Stimulated activated CD4-positive, alpha-beta T cell treated with anti-CD3 and anti-CD28 coated beads, Interleukin-2, amount 100 ng/mL, for 4 hours (primary cell): ENCODE measurements around the gene ECM2.

Experiments used
- DNase-seq: peaks from one replicate; pipeline ENCODE4 v3.0.0-alpha.2; 2020; ENCODE audit warnings: low read depth

Gene ECM2

GRCh38 chr9:92500725-92501124 lies 35.1 kb downstream of the ECM2 start:
- no peak for DNase-seq

DNA sequence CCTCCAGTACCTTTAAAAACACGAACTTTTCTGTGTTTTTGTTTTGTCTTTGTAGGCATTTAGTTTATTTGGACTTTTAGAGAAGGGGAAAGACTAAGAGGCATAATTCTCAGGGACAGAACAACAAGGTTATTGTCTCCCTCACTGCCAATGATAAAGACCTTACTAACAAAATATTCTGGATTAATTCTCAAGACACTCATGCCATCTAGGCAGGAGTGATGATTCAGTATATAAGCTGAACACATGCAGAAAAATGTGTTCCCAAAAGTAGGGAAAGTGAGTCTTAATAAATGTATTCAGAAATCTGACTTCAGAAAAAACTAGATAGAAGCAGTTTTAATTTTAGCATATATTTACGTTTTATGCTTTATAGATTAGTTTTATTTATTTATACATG lies 36.1 kb downstream of the ECM2 start:
- DNase-seq, result no peak

DNA sequence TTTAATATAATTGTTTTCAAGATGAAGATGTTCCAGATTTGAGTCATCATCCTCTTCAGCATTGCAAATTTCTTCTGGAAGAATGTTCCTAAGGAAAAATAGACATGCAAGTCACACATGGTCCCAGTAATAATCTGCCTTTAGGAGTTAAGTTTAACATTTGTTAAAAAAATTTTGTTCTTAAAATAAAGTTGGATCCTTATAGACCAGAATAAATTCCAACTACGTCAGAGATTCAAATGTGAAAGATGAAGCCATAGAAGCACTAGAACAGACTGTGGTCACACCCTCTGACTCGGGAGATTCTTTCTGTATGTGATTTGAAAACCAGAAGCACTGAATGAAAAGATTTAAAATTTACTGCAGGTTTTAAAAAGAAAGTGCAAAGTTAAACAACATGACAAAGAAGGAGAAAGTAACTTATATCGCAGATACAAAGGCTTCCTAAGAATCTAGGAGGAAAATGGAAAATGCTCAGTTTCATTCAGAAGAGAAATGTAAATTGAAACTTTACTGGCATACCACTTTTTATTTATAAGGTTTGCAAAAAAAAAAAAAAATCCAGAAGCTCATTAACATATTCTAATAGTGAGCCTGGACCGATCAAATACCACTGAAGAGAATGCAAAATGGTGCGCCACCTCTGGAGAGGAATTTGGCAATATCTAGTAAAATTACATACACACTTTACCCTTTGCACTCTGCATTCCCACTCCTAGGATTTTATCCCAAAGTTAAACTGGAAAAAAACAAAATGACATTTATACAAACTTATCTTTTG lies 39.2 kb downstream of the ECM2 start:
- DNase-seq, result no peak

DNA sequence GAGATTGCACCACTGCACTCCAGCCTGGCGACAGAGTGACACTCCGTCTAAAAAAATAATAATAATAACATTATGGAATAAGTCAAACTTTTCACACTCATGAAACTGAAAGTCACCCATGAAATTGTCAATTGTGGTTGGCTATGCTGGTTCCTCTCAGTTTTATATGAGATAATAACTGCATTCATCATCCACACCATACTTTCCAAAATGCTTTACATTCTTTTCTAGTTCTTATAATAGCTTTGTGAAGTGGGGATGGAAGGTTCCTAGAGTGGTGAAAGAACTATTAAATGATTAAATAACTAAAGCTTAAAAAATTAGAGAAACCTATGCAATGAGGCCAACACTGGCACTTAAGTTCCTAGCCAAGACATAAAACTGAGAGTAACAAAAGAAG lies 40.9 kb downstream of the ECM2 start:
- no peak for DNase-seq

GRCh38 chr9:92493749-92494387 lies 41.9 kb downstream of the ECM2 start:
- no peak for DNase-seq

DNA sequence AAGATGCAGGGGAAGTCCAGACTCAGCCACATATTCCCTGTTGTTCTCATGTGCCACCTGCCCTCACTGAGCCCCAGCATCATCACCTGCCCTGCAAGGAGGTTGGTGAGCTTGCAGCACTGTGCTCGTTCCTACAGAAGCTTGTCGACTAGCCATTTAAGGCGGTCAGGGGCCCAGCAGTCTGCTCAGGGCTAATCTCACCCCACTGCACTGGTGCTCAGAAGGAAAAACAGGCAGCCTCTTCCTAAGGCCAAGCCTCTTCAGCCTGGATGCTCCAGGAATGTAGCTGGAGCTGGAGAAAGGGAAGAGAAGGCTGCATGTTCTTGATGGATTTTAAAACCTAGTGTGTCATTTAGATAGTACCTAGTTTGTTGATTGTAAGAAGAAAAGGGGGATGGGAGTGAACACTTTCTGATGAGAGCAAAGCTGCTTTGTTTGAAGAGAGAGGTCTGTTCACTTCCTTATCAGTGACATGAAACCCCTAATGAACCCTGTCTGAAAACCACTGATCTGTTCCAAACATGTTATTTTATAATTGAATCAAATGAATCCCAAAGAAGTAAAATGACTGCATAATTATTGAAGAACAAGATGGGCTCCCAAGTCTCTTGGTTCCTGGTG lies 42.9 kb downstream of the ECM2 start:
- no peak for DNase-seq

DNA sequence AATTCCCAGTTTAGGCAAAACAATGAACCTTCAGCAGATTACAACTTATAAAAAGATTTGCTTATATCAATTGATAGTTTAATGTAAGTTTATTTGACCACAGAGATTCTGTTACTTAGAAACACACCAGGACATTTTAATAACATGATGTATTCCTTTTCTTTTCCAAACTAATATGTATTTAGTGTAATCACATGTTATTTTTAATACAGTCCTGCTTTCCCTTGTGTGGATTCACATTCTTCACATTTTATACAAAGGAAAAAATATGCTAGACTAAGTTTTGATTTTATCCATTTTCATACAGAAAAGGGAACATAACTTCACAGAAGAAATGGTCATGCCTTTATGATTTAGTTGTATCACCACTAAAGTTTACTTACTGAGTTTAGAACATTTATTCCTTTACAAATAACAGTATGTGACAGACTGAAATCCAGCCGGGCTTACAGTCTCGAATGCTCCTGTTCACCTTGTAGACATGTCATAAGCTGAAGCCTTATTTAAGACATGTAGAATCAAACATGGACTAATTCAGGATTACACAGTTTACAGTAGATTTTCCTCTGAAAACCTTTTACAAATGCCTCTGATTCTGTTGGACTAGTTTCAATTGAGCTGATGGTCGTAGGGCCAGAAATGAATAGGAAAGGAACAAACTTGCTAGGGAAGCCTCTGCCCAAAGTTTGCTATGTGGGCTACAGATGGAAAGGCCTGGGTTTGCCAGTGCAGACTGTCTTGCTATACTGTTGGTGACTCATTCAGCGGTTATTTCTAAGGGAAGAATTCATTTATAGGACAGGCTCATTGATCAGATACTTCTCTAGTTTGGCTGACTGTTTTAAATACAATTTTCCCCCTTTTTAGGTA lies 46.9 kb downstream of the ECM2 start:
- no peak for DNase-seq

DNA sequence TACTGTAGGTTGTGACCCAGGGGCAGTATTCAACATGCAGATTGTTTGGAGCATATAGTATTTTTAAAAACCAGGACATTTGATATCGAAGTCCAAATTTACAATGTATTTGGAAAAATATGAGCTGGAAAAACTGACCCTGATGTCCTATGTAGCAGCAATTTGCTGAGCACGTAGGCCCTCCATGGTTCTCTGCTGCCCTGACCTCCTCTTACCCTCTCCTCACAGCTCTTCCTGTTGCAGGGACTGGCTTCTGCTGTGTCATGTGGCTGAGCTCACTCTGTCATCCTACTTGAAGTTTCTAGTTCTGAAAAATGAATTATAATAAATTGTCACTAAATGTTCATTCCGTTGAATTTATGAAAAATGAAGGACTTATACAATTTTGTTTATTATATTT lies 49.4 kb downstream of the ECM2 start:
- DNase-seq, result no peak

DNA sequence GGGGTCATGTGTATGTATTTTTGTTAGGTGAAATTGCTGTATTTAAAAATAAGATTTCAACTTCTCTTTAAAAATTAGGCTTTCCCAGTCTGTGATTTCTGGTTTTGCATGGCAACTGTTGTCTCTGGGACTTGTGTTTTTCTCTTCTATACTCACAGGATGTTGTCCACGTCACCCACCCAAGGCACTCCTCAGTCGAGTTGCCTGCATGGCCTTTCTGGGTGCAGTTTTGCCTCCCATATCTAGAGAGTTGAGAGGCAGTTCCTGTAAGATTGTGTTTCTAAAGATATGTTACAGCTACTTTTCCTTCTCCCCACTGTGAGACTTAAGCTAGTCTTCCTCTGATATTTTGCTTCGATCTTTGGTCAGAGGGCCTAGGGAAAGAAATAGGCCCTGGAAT lies 51.2 kb downstream of the ECM2 start:
- no peak for DNase-seq

- no peak for DNase-seq
Observed at GRCh38 chr9:92483627-92484545, 51.9 kb downstream of the ECM2 start.

DNA sequence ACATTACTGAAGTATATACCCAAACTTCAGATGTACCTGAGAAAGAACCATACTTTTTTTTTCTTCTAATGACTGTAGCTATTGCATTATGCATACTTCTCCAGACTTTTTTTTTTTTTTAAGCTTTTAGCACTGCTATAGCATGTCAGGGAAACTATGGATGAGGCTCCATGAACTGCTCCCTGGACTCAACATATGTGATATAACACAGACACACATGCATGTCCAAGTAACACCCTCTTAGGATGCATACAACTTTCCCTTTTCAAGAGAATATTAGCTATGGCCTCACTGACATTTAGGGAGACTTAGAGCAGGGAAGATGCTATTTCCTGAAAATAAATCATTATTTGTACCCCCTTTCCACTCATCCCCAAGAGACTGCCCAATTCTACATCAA lies 53.0 kb downstream of the ECM2 start:
- DNase-seq, result no peak

- DNase-seq, result no peak
Observed at GRCh38 chr9:92482329-92482728, 53.5 kb downstream of the ECM2 start, which contains the start of gene ASPN. ASPN (minus strand) TSS chr9:92482506.

GRCh38 chr9:92480986-92481633 lies 54.7 kb downstream of the ECM2 start:
- no peak for DNase-seq

DNA sequence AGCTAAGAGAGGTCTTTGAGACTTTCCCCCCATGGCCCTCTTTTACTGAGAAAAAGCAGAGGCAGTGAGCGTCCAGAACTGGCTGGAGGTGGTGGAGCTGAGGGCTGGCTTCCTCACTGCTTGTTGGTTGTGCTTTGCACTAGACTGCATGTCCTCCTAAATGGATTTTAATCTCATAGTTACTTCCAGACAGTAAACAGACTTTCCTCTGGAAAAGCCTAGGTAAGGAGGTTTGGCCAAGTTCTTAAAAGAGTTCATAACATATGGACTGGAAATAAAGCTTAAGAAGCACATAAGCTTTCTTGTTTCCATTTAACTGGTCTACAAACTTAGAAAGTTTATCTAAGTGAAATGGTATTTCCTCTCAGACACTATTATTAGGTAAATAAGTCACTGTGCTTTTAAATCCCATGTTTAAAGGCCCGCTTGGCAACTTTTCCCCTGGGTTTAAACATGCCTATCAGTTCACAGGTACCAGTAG lies 55.5 kb downstream of the ECM2 start:
- no peak for DNase-seq

DNA sequence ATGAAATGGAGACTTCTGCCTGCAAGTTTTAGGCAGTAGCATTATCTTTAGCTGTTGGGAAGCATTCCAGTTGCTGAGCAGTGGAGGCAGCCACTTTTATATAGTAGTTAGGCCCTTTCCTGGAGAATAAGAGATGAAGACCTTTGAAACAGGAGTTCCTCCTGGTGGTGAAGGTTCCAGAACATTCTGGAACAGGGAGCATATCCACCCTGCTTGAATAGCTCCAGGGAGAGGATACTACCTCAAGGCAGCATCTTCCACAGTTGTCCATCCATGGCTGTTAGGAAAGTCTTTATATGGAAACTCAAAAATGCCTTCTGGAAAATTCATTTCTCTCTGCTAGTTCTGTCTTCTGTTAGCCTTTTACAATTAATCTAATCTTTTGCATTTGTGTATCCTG lies 56.4 kb downstream of the ECM2 start:
- no peak for DNase-seq

DNA sequence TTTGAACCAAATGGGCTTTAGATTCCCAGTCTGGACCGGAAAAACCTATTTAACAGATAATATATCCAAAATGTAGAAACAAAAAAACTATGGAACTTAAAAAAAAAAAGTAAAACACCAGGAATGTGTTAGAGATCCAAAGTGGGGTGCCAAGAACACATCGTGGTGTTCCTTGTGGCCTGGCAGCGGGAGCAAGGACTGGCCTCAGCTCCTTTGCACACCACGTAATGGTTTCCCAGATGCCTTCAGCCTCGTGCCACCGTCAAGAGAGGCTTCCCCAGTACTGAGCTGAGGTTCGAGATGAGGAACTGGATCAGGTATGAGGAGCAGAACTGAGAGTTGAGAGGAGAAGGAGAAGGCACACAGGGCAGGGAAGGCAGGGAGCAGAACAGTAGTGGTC lies 57.0 kb downstream of the ECM2 start:
- no peak for DNase-seq

GRCh38 chr9:92476962-92477361 lies 58.8 kb downstream of the ECM2 start:
- DNase-seq, result no peak

GRCh38 chr9:92474587-92474986 lies 61.2 kb downstream of the ECM2 start:
- no peak for DNase-seq

GRCh38 chr9:92468206-92468605 lies 67.6 kb downstream of the ECM2 start:
- DNase-seq, result no peak

DNA sequence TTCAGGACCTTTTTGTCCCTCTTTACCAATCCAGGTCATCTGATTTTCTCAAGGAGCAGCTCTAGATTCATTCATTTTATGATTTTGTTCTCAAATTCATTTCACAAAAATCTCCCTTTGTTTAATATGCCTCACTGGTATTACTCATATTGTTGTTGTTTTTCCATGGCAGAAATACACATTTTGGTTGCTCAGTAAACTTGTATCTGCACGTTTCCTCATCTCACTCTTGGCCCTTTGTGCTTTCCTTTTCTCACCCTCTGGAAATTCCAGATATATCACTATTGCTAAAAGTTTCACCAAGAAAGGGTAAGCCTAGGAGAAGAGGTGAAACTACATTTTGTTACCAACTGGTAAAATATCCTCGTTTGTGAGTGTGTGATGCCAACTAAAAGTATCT lies 68.3 kb downstream of the ECM2 start:
- no peak for DNase-seq

DNA sequence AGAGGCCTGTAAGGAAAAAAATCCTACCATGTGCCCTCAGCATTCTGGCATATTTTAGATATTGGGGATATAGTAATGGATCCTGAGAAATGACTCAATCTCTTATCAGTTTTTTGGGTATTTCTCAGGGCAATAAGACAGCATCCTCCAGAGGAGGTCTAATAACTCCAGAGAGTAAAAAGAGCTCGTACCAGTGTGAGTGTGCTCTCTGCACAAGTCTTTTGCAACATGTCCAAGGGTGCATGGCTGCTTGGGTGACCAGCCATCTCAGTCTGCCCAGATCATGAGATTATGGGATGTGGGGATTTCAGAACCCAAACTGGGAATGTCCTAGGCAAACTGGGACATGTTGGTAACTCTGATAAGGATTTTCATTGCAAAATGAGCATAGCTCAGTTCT lies 68.7 kb downstream of the ECM2 start:
- DNase-seq, result no peak
